HG02970 (cell line): Measurements from ENCODE around the gene TUBGCP5.

Source experiments
- ATAC-seq: cut with Tn5 transposase; IDR thresholded peaks from one replicate; pipeline ENCODE4 v1.9.1; 2021; ENCODE audit warnings: mild to moderate bottlenecking, moderate library complexity, moderate number of reproducible peaks; ENCODE audit not compliant: unreplicated experiment, low FRiP score

Gene TUBGCP5

GRCh38 chr15:22979238-22980188 is 59.9 kb downstream of the TUBGCP5 start:
- ATAC-seq: no peak

DNA sequence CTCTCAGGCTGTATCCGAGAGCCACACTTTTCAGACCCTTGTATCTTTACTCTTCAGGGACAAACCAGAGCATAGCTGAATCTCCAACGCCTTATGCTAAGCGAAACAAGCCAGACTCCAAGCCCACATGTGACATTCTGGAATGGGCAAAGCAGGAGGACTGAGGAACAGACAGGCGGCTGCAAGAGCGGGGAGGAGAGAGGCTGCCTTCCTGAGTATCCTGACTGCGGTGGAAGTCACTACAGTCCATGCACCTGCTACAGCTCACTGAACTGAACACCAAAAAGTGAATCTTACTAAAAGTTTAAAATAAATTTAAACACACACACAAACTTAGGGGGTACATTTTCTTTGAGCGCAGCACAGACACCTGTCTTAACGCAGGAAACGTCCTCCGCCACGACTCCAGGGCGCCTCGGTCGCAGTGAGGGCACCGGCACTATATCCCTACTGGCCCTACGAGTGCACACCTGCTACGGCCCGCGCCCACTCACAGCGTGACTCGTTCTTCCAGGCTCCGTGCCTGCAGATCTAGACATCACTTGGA is 60.6 kb downstream of the TUBGCP5 start:
- ATAC-seq: no peak

- ATAC-seq: no peak
Observed at GRCh38 chr15:22974745-22975144, 64.6 kb downstream of the TUBGCP5 start.

- ATAC-seq: no peak
Observed at GRCh38 chr15:22973987-22974386, 65.4 kb downstream of the TUBGCP5 start.

GRCh38 chr15:22973286-22973685 is 66.1 kb downstream of the TUBGCP5 start:
- no peak for ATAC-seq

DNA sequence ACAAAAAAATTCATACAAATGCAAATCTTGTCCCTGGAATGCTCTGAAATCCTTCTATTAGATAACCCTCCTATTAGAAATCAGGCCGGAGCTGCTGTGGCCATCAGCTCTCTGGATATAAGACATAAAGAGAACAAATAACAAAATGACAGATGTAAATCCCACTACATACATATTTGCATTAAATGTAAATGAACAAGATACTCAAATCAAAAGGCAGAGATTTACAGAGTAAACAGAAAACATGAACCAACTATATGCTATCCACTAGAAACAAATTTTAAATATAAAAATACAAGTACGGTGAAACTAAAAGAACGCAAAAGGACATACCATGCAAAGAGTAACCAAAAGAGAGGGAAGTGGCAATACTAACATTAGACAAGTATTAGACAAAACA is 69.9 kb downstream of the TUBGCP5 start:
- no peak for ATAC-seq

DNA sequence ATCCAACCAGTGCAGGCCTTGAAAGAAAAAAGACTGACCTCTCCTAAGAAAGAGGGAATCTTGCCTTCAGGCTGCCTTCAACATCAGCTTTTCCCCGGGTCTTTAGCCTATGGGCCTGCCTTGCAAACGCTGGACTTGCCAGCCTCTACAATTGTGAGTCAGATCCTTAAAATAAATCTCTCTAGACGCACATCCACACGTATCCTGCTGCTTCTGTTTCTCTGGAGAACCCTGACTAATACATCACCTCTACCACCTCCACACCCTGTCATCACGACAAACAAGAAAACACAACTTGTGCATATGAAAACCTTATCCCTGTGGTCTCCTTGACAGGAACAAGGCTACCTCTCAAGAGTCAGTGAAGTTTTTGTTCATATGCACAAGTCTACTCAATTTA is 71.0 kb downstream of the TUBGCP5 start:
- no peak for ATAC-seq

- no peak for ATAC-seq
Observed at GRCh38 chr15:22967084-22967770, 72.1 kb downstream of the TUBGCP5 start.

GRCh38 chr15:22966321-22967083 is 72.9 kb downstream of the TUBGCP5 start:
- no peak for ATAC-seq

DNA sequence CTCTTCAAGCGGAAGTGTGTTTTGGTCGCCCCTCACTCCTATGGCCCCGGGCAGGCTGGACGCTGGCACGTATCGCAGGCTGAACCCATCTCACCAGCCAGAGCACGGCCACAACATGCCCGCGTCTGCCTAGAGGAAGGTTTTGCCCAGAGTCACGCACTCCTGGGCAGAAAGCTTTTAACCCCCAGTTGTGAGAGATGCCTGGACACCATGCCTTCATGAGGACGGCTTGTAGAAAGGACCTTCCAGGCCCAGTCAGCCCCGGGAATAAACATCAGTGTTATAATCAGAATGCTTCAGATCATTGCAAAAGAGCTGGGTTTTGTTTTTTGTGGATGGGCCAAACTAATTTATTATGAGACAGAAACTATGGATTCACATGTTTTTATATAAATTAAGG is 75.7 kb downstream of the TUBGCP5 start:
- no peak for ATAC-seq

DNA sequence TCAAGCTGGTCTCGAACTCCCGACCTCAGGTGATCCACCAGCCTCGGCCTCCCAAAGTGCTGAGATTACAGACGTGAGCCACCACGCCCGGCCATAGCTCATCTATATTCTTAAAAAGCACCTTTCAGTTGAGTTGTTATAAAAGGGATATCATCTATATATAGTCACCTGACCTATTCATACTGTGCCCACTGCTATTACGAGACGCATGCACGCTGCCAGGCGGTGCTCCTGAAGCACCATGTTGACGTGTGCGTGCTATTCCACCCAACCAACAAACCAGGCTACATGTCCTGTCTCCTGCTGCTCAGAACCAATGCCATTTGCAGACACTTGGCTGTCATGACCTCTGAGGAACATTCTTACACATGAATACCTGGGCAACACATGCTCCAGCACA is 76.8 kb downstream of the TUBGCP5 start:
- no peak for ATAC-seq

DNA sequence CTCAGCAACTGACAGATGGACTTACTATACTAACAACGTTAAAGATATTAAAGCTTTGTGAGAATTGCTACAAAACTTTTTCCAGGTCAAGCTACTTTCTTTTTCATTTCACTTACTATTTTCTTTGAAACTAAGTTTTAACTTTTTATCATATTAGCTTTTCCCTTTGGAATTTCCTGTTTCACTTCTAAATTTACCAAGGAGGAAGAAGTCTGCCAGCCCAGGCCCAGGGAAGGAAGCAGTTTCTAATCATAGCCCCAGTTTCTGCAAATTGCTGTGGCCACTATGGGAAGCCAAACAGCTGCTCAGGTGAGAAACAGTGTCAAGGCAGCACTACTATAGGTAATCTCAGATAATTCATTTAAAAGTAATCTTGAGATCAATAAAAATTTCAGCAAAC is 77.6 kb downstream of the TUBGCP5 start:
- no peak for ATAC-seq

DNA sequence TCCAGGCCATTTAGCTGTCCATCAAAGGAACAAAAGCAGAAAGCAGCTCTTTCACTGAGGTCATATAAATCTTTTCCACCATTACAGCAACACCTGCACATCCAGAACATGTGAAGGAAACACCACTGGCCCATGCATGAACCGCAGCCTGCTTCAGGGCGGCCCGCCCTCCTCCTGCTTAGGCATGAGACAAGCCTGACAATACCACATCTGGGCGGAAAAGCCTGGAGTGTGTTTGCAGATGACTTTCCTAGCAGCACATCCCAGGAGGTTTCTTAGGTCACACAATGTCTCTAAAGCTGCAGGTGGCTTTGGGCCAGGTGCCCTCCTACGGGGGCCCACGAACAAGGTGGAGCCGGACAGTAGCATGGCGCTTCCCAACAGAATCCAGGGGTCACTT is 78.8 kb downstream of the TUBGCP5 start:
- no peak for ATAC-seq

DNA sequence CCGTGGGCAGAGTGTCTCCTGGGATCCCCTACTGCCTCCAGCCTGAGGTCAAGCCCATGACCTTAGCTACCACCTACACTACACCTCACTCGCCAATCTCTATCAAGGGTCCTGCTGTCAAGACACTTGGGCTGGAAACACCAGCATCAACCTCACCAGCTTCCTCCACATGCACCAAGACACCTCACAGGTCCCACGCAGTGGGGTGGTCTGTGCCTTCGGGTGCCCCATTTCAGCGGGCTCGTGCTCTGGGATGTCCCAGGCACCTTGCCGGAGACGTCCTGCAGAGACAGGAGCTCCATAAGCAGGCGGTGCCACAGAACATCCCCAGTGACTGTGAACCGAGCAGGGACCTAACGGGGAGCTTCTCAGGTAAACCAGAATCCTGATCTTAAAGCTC is 79.2 kb downstream of the TUBGCP5 start:
- ATAC-seq: no peak

- ATAC-seq: no peak
Observed at GRCh38 chr15:22959321-22960101, 79.9 kb downstream of the TUBGCP5 start.

- no peak for ATAC-seq
Observed at GRCh38 chr15:22958487-22959280, 80.7 kb downstream of the TUBGCP5 start.

DNA sequence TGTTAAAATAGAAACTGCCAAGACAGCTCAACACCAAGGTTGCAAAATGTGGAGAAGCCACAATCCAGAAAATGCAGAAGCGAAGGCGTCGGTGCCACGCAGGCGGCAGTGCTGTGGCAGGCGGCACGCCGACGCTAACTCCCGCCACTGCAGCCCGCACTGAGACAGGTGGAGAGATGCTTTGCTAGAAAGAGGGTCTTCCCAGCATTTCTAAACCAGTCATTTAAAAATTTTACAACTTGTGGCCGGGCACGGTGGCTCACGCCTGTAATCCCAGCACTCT is 82.5 kb downstream of the TUBGCP5 start:
- ATAC-seq: no peak

DNA sequence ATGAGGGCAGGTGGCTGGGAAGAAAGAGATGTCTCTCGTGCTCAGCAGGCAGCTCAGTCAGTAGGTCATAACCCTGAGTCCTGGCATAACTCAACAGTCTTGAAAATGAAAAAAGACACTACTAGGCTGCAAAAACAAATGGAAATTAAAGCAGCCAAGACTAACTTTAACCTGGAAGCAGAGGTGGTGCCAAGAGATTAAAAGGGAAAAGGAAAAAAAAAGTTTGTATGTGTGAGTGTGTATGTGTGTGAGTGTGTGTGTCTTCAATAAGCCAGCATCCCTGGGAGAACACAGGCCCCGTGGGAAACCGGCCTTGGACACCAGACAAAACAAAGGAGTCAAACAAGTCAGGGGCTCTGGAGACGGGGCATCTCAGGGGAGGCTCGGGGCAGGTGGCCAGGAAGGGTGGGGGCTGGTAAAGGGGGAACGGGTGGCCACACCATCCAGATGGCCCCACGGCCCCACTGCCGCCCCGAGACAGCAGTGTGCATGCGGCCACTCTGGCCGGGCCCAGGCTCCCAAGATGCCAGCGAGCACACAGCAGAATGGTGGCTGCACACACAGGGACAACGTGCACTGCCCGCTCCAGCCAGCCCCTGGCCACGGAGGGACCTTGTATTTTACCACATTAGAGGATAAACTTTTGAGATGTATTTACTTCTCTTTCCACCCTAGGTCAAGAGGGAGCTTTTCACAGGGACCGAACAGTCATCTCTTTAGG is 83.0 kb downstream of the TUBGCP5 start:
- ATAC-seq: no peak
